Measurements from ENCODE around the gene COX4I1.

The COX4I1 gene

GRCh38 chr16:85846461-85846860 is 47.0 kb downstream of the COX4I1 start:
- H3K4me3 ChIP-seq (replicated peaks; ENCODE audit: low read depth, low read length) = no peak overlapping the region
- TF ChIP-seq CTCF (IDR thresholded peaks at IDR 0.05; ENCODE audit: insufficient read depth, low read length, poor library complexity, severe bottlenecking) = no peak
- no peaks in the 10 kb centered on the region for H3K36me3 ChIP-seq (ENCODE audit: control insufficient read depth, insufficient read depth, low read length)
- no peaks in the 10 kb centered on the region for H3K27me3 ChIP-seq (replicated peaks; ENCODE audit: control insufficient read depth, insufficient read depth, low read length)
- no peak for DNase-seq (ENCODE audit: extremely low read depth, insufficient read length)

- DNase-seq (ENCODE audit: extremely low read depth, insufficient read length) = no peak
- no peaks in the 10 kb centered on the region for H3K27me3 ChIP-seq (replicated peaks; ENCODE audit: control insufficient read depth, insufficient read depth, low read length)
- no peak overlapping the region for H3K4me3 ChIP-seq (replicated peaks; ENCODE audit: low read depth, low read length)
- H3K36me3 ChIP-seq (ENCODE audit: control insufficient read depth, insufficient read depth, low read length) = no peaks in the 10 kb centered on the region
- no peak for TF ChIP-seq CTCF (IDR thresholded peaks at IDR 0.05; ENCODE audit: insufficient read depth, low read length, poor library complexity, severe bottlenecking)
Measured at GRCh38 chr16:85847036-85847435, 47.5 kb downstream of the COX4I1 start.

- no peak for DNase-seq (ENCODE audit: extremely low read depth, insufficient read length)
- TF ChIP-seq CTCF (IDR thresholded peaks at IDR 0.05; ENCODE audit: insufficient read depth, low read length, poor library complexity, severe bottlenecking) = no peak
- Histone ChIP-seq H3K4me3 (replicated peaks; ENCODE audit: low read depth, low read length) (no peak overlapping the region), H3K27me3 (replicated peaks; ENCODE audit: control insufficient read depth, insufficient read depth, low read length) (no peaks in the 10 kb centered on the region), H3K36me3 (ENCODE audit: control insufficient read depth, insufficient read depth, low read length) (no peaks in the 10 kb centered on the region)
Measured at GRCh38 chr16:85847681-85848601, 48.4 kb downstream of the COX4I1 start.

- TF ChIP-seq CTCF (IDR thresholded peaks at IDR 0.05; ENCODE audit: insufficient read depth, low read length, poor library complexity, severe bottlenecking) = no peak
- Histone ChIP-seq H3K4me3 (replicated peaks; ENCODE audit: low read depth, low read length) (no peak overlapping the region), H3K36me3 (ENCODE audit: control insufficient read depth, insufficient read depth, low read length) (no peaks in the 10 kb centered on the region), H3K27me3 (replicated peaks; ENCODE audit: control insufficient read depth, insufficient read depth, low read length) (no peaks in the 10 kb centered on the region)
- no peak for DNase-seq (ENCODE audit: extremely low read depth, insufficient read length)
Measured at GRCh38 chr16:85848986-85849385, 49.5 kb downstream of the COX4I1 start.

GRCh38 chr16:85849388-85849787 is 49.9 kb downstream of the COX4I1 start:
- Histone ChIP-seq H3K4me3 (replicated peaks; ENCODE audit: low read depth, low read length) (no peak overlapping the region), H3K27me3 (replicated peaks; ENCODE audit: control insufficient read depth, insufficient read depth, low read length) (no peaks in the 10 kb centered on the region), H3K36me3 (ENCODE audit: control insufficient read depth, insufficient read depth, low read length) (no peaks in the 10 kb centered on the region)
- DNase-seq (ENCODE audit: extremely low read depth, insufficient read length) = no peak
- TF ChIP-seq CTCF (IDR thresholded peaks at IDR 0.05; ENCODE audit: insufficient read depth, low read length, poor library complexity, severe bottlenecking) = no peak
